Upper lobe of left lung (tissue), 4 donors: ENCODE results near the gene FUT2.

Source experiments
- EP300 ChIP-seq, 4 donors: sonication (generic); formaldehyde crosslinking; IDR thresholded peaks; one replicate each; pipeline ENCODE4 v1.5.1; 2017; ENCODE audit warnings: antibody characterized with exemption in 4 of 4, control low read depth in 2 of 4
- POLR2A ChIP-seq, 4 donors: fragments of 450-650 bp; IDR thresholded peaks; one replicate each; pipeline ENCODE4 v1.5.1; 2016 to 2017; ENCODE audit warnings: antibody characterized with exemption in 4 of 4, mild to moderate bottlenecking in 2 of 4
- TF ChIP-seq, protein P1 (sequence below), 6 experiments: fragments of 450-650 bp in 4 of 6; fragments of 200-600 bp in 2 of 6; sonication (generic) in 2 of 6; IDR thresholded peaks; one replicate each; pipeline ENCODE4 v1.5.1; 2016 to 2019; ENCODE audit warnings: antibody characterized with exemption in 6 of 6

DNA sequence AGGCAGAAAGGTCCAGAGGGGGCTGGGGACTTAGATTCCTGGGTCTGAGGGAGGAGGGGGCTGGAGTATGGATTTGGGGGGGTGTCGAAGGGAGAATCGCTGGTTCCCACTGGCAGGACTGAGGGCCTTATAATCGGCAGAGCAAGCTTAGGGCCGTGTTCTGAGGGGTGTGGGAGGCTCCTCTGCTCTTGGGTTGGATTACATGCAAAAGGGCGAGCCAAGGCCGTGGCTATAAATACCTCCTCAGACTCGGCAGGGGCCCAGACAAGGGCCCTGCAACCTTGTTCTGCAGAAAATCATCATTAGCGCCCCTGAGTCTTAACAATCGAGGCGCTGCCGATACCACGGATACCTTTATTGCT is 24.5 kb downstream of the FUT2 start:
- TF ChIP-seq, protein P1, sequence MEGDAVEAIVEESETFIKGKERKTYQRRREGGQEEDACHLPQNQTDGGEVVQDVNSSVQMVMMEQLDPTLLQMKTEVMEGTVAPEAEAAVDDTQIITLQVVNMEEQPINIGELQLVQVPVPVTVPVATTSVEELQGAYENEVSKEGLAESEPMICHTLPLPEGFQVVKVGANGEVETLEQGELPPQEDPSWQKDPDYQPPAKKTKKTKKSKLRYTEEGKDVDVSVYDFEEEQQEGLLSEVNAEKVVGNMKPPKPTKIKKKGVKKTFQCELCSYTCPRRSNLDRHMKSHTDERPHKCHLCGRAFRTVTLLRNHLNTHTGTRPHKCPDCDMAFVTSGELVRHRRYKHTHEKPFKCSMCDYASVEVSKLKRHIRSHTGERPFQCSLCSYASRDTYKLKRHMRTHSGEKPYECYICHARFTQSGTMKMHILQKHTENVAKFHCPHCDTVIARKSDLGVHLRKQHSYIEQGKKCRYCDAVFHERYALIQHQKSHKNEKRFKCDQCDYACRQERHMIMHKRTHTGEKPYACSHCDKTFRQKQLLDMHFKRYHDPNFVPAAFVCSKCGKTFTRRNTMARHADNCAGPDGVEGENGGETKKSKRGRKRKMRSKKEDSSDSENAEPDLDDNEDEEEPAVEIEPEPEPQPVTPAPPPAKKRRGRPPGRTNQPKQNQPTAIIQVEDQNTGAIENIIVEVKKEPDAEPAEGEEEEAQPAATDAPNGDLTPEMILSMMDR (IDR thresholded peaks at IDR 0.05) = no peak
- TF ChIP-seq EP300 (IDR thresholded peaks at IDR 0.05) = no peak
- no peak for TF ChIP-seq POLR2A (IDR thresholded peaks at IDR 0.05)
